ENCODE results near the gene ANKRD17.
A peak's percentile ranks its signal among the peaks of the same experiment; 100 is the strongest.
"Not testable (repeated sequence)": the region's sequence is repeated elsewhere in the genome, so short reads cannot be mapped to it uniquely, and the experiment has no call there.

Gene ANKRD17, protein sequence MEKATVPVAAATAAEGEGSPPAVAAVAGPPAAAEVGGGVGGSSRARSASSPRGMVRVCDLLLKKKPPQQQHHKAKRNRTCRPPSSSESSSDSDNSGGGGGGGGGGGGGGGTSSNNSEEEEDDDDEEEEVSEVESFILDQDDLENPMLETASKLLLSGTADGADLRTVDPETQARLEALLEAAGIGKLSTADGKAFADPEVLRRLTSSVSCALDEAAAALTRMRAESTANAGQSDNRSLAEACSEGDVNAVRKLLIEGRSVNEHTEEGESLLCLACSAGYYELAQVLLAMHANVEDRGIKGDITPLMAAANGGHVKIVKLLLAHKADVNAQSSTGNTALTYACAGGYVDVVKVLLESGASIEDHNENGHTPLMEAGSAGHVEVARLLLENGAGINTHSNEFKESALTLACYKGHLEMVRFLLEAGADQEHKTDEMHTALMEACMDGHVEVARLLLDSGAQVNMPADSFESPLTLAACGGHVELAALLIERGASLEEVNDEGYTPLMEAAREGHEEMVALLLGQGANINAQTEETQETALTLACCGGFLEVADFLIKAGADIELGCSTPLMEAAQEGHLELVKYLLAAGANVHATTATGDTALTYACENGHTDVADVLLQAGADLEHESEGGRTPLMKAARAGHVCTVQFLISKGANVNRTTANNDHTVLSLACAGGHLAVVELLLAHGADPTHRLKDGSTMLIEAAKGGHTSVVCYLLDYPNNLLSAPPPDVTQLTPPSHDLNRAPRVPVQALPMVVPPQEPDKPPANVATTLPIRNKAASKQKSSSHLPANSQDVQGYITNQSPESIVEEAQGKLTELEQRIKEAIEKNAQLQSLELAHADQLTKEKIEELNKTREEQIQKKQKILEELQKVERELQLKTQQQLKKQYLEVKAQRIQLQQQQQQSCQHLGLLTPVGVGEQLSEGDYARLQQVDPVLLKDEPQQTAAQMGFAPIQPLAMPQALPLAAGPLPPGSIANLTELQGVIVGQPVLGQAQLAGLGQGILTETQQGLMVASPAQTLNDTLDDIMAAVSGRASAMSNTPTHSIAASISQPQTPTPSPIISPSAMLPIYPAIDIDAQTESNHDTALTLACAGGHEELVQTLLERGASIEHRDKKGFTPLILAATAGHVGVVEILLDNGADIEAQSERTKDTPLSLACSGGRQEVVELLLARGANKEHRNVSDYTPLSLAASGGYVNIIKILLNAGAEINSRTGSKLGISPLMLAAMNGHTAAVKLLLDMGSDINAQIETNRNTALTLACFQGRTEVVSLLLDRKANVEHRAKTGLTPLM (N-terminal part only)

GRCh38 chr4:73258686-73259570 lies at the start of gene ANKRD17:
Gene ANKRD17 (minus strand): TSS chr4:73258798. CDS start chr4:73258668, 130 bp downstream.
- peak; percentile 91 for DNase-seq (ENCODE audit: low spot score)

GRCh38 chr4:73308286-73308685 lies 49.7 kb upstream of the ANKRD17 start:
- no peak for DNase-seq (ENCODE audit: low spot score)

GRCh38 chr4:73303711-73304110 lies 45.1 kb upstream of the ANKRD17 start:
- no peak for DNase-seq (ENCODE audit: low spot score)

DNA sequence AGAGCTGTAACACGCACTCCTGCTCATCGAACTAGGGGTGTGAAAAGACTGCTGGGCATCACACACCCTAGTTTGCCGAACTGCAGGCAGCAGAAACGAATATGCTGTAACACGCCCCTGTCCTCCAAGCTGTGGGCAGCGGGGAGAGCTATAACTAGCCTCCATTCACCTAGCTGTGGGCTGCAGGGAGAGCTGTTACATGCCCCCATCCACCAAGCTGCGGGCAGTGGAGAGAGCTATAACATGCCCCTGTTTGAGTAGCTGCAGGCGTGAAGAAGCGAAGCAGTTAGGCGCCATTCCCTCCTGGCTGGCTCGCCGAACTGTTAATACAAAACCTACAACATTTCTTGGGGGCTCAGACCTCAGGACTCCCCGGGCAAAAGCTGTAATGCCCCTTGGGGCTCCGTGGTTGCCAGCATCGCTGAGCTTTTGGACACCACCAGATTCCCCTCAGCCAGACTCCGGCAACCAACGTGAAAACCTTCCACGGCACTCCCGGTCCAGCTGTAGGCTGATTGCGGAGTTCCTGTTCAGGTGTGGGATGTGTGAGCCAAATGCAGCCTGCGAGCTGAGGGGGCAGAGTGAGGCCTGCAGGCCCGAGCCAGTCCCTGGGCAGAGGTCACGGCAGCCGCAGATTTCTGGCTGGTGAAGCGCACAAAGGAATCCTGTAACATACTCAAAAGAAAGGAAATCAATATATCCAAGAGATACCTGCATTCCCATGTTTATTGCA lies 41.1 kb upstream of the ANKRD17 start:
- no peak for DNase-seq (ENCODE audit: low spot score)

DNA sequence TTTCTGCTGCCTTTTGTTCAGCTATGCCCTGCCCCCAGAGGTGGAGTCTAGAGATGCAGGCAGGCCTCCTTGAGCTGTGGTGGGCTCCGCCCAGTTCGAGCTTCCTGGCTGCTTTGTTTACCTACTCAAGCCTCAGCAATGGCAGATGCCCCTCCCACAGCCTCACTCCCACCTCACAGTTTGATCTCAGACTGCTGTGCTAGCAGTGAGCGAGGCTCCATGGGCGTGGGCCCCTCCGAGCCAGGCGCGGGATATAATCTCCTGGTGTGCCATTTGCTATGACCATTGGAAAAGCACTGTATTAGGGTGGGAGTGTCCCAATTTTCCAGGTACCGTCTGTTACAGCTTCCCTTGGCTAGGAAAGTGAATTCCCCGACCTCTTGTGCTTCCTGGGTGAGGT lies 34.1 kb upstream of the ANKRD17 start:
- not testable (repeated sequence) for DNase-seq (ENCODE audit: low spot score)

- no peak for DNase-seq (ENCODE audit: low spot score)
These were observed 23.4 kb upstream of the ANKRD17 start for GRCh38 chr4:73281982-73282381.

- DNase-seq (ENCODE audit: low spot score): no peak
These were observed 22.8 kb upstream of the ANKRD17 start for GRCh38 chr4:73281396-73281795.

DNA sequence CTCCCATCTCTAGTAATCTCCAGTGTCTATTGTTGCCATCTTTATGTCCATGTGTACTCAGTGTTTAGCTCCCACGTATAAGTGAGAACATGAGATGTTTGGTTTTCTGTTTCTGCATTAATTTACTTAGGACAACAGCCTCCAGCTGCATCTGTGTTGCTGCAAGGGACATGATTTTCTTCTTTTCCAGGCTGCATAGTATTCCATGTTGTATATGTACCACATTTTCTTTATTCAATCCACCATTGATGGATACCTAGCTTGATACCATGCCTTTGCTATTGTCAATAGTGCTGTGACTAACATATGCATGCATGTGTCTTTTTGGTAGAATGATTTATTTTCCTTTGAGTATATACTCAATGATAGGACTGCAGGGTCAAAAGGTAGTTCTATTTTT lies 18.6 kb upstream of the ANKRD17 start:
- no peak for DNase-seq (ENCODE audit: low spot score)

GRCh38 chr4:73275318-73275654 lies 16.7 kb upstream of the ANKRD17 start:
- no peak for DNase-seq (ENCODE audit: low spot score)

GRCh38 chr4:73272816-73273215 lies 14.2 kb upstream of the ANKRD17 start:
- DNase-seq (ENCODE audit: low spot score): no peak

DNA sequence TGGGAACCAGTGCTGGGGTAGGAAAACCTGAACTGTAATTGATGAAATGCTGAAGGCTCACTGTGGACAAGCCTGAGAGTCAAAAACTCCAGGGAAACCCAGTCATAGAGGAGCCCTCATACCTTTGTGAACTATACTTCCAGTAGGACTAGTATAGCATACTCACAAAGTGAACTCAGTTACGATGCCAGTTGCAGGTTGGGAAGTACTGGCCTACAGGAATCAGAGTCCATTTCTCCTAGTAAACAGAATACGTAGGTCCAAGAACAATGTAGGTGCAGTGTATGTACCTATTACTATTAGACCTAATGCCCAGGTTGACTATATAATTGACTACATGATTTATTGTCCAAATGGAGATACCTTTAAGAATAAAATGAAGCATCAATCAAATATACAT lies 8.5 kb upstream of the ANKRD17 start:
- no peak for DNase-seq (ENCODE audit: low spot score)

- no peak for DNase-seq (ENCODE audit: low spot score)
These were observed 1.0 kb upstream of the ANKRD17 start for GRCh38 chr4:73259571-73260090.

- no peak for DNase-seq (ENCODE audit: low spot score)
These were observed 237 bp downstream of the ANKRD17 start for GRCh38 chr4:73258436-73258685.

DNA sequence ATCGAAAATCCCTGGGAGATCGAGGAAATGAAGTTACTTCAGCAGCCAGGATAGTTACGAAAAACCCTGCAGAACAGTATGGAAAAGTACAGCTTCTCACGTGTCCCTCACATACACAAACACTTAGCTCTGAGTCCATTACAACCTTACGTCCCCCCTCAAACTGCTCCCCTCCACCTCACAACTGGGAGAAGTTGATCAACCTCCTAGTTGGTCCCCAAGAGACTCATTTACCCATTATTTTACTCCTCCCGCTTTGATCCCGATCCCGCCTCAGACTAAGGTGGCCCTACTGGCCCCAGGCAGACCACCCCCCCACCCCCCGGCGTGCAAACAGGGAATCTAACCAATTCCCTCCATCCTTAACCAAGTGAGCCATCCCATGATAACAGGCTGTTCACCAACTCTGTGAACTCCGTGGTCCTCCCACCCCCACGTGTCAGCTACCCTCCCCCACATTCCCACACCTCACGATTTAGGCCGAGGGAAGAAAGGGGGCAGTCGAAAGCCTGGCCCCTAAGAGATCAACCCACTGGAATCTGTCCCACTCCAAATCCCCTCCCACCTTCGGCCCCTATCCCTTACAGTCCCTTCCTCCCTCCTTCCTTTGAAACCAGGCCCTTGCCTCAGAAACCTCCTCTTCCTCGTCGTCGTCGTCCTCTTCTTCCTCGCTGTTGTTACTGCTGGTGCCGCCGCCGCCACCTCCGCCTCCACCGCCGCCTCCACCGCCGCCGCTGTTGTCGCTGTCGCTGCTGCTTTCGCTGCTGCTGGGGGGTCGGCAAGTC lies 755 bp downstream of the ANKRD17 start:
- DNase-seq (ENCODE audit: low spot score): peak; percentile 18

DNA sequence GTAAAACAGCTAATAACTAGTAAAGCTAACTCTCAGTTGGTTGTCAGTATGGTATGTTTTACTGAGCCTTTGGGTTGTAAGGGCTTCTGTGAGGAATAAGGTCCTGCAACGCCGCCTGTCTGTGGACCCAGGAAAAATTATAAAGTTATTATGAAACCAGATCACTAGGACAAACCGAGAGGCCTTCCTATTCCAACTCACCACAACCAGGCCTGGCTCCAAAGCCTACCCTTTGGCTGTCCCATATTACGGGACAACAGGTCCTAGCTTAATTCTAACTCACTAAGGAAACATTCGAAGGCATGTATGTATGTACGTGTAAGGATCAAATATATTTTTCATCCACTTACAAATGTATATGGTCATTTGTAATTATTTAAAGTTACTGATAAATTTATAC lies 1.4 kb downstream of the ANKRD17 start:
- DNase-seq (ENCODE audit: low spot score): peak; percentile 60

GRCh38 chr4:73255847-73256246 lies 2.8 kb downstream of the ANKRD17 start:
- DNase-seq (ENCODE audit: low spot score): not testable (repeated sequence)

DNA sequence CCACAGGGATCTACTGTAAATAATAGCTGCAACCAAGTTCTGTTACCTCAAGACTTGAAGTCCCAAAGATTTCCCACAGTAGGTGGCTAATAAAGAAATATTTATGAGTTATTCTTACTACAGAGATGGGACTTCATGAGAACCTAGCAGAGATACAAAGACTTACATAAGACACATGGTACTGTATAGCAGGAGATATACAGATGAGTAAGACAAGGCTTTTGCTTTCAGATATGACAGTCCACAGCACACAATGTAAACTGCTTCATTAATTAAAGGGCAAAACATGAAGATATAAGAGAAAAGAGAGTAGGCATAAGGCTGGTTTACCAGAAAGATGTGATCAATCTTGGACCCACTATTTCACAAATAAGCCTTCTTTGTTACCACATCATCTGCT lies 6.6 kb downstream of the ANKRD17 start:
- no peak for DNase-seq (ENCODE audit: low spot score)

DNA sequence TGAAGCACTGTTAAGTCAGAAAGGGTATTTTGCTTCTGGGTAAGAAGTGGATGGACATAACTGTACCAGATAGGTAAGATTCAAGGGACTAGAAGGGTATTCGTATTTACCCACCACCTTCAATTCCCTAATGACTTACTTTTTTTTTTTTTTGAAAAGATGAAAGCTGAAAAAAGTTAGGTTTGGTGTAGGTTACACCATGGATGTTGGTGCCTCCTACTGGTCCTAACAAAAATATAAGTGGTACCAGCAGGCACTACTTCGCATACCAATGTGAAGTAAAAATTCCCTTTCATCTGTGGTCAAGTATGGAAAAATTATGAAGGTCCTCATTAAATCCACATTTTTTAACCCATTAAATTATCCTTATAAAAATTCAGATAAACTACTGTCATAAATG lies 7.2 kb downstream of the ANKRD17 start:
- DNase-seq (ENCODE audit: low spot score): no peak

GRCh38 chr4:73250642-73251041 lies 8.0 kb downstream of the ANKRD17 start:
- no peak for DNase-seq (ENCODE audit: low spot score)

DNA sequence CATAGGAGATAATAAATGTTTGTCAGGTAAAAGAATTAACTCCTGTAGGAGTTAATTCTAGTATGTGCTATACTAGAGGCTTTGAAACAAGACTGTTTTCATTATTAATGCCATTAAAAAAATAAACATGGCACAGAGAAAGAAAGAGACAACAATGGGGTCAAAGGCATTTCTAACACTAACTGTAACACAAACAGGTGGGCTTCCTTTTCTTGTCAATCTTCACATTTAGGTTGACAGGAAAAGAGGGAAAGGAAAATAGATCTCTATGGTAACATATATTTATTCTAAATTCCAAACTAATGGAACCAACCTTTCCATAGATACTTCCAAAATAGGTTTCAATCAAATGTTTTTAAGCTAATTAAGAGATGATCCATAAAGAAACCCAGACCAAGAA lies 9.8 kb downstream of the ANKRD17 start:
- no peak for DNase-seq (ENCODE audit: low spot score)

Data from LoVo (cell line).